Gastrocnemius medialis (tissue), 4 donors: ENCODE measurements around the gene IRAK1.

ENCODE experiments used
- POLR2A ChIP-seq, 2 donors: fragments of 450-650 bp; IDR thresholded peaks; one replicate each; pipeline ENCODE4 v1.6.1; 2017; ENCODE audit warnings: antibody characterized with exemption in 2 of 2, mild to moderate bottlenecking in 2 of 2, moderate library complexity in 2 of 2
- TF ChIP-seq, protein P1 (sequence below), 5 experiments: fragments of 450-650 bp in 3 of 5; fragments of 200-600 bp in 2 of 5; sonication (generic) in 2 of 5; IDR thresholded peaks in 4 of 5; conservative IDR thresholded peaks in 1 of 5; 1 replicate in 4 of 5; 2 replicates in 1 of 5; pipeline ENCODE4 v1.5.1; 2016 to 2019; ENCODE audit warnings: antibody characterized with exemption in 5 of 5, mild to moderate bottlenecking in 3 of 5, moderate library complexity in 3 of 5

- TF ChIP-seq, protein P1, sequence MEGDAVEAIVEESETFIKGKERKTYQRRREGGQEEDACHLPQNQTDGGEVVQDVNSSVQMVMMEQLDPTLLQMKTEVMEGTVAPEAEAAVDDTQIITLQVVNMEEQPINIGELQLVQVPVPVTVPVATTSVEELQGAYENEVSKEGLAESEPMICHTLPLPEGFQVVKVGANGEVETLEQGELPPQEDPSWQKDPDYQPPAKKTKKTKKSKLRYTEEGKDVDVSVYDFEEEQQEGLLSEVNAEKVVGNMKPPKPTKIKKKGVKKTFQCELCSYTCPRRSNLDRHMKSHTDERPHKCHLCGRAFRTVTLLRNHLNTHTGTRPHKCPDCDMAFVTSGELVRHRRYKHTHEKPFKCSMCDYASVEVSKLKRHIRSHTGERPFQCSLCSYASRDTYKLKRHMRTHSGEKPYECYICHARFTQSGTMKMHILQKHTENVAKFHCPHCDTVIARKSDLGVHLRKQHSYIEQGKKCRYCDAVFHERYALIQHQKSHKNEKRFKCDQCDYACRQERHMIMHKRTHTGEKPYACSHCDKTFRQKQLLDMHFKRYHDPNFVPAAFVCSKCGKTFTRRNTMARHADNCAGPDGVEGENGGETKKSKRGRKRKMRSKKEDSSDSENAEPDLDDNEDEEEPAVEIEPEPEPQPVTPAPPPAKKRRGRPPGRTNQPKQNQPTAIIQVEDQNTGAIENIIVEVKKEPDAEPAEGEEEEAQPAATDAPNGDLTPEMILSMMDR (IDR thresholded peaks at IDR 0.05 in 4 of 5, conservative IDR thresholded peaks at IDR 0.05 in 1 of 5), result no peak
- no peak for TF ChIP-seq POLR2A (IDR thresholded peaks at IDR 0.05)
Measured at GRCh38 chrX:154004315-154004714, 15.4 kb downstream of the IRAK1 start.
